ENCODE data around the gene SLC12A4. TPM values are rescaled to one million over a fixed set of nuclear protein-coding genes. Genes with fewer than 3 reads are reported as not detected.
A peak's percentile ranks its signal among the peaks of the same experiment; 100 is the strongest.
"Not testable (repeated sequence)": the region's sequence is repeated elsewhere in the genome, so short reads cannot be mapped to it uniquely, and the experiment has no call there.

SLC12A4 gene
- 100 to 1,000 TPM in 2 of 4 donors, 10 to 100 TPM in 2; 82.0 to 127 (median 101) TPM for total RNA-seq

- DNase-seq (ENCODE audit: low spot score in 2 of 2): peak; percentile 65 to 75
- peak within 1 kb of the TSS; percentile 89 to 99 (median 96) for H3K27ac ChIP-seq
- peak within 1 kb of the TSS; percentile 80 to 100 (median 92) for H3K4me3 ChIP-seq
- no peaks in the 10 kb centered on the region for H3K36me3 ChIP-seq
- TF ChIP-seq POLR2A (IDR thresholded peaks at IDR 0.05) (peak; percentile 79 to 96), CTCF (IDR thresholded peaks at IDR 0.05) (peak in 2 of 5 experiments; percentile 28 to 39), EP300 (IDR thresholded peaks at IDR 0.05) (peak in 1 of 2 donors; percentile 85)
- H3K4me1 ChIP-seq: peaks cover 0 to 44% (median 35%) of the 10 kb centered on the region in 4 donors
- H3K9me3 ChIP-seq: no peaks in the 10 kb centered on the region
- no peaks in the 10 kb centered on the region for H3K27me3 ChIP-seq
- WGBS, 2 donors: 1 to 4% methylated on average over 33 to 44 of the region's 78 CpGs
Measured at GRCh38 chr16:67968400-67969253, at the start of gene SLC12A4. TSS of gene SLC12A4 (minus strand) at chr16:67968637. CDS start at chr16:67968553, 84 bp downstream.

GRCh38 chr16:68015681-68016080, 47.2 kb upstream of the SLC12A4 start, which contains the start of gene DPEP2NB:
TSS of gene DPEP2NB (minus strand) at chr16:68015911. CDS start at chr16:68015770, 141 bp downstream.
- TF ChIP-seq CTCF (IDR thresholded peaks at IDR 0.05): no peak
- TF ChIP-seq POLR2A (IDR thresholded peaks at IDR 0.05): no peak
- Histone ChIP-seq H3K9me3 (no peaks in the 10 kb centered on the region), H3K27ac (no peak within 1 kb of the TSS), H3K4me3 (no peak within 1 kb of the TSS), H3K4me1 (no peaks in the 10 kb centered on the region), H3K27me3 (no peaks in the 10 kb centered on the region), H3K36me3 (no peaks in the 10 kb centered on the region)
- no peak for DNase-seq (ENCODE audit: low spot score in 2 of 2)
- WGBS, 2 donors: 85 to 90% methylated on average over 5 of the region's 5 CpGs

- 69 to 86% methylated on average over 1 of the region's 1 CpG for WGBS, 2 donors
- TF ChIP-seq POLR2A (IDR thresholded peaks at IDR 0.05): no peak
- TF ChIP-seq EP300 (IDR thresholded peaks at IDR 0.05): peak in 1 of 2 donors; percentile 37
Measured at GRCh38 chr16:68013440-68013839, 45.0 kb upstream of the SLC12A4 start.

GRCh38 chr16:68009872-68010271, 41.4 kb upstream of the SLC12A4 start:
- not testable (repeated sequence) for H3K9me3 ChIP-seq; H3K4me3 ChIP-seq; H3K4me1 ChIP-seq; H3K36me3 ChIP-seq; DNase-seq (ENCODE audit: low spot score in 2 of 2); H3K27me3 ChIP-seq; H3K27ac ChIP-seq
- 85 to 89% methylated on average over 4 of the region's 4 CpGs for WGBS, 2 donors

More at GRCh38 chr16:68013440-68013839, 45.0 kb upstream of the SLC12A4 start:
- H3K9me3 ChIP-seq: no peaks in the 10 kb centered on the region
- H3K27me3 ChIP-seq: no peaks in the 10 kb centered on the region
- no peak overlapping the region for H3K27ac ChIP-seq
- H3K4me1 ChIP-seq: no peaks in the 10 kb centered on the region
- no peak overlapping the region for H3K4me3 ChIP-seq
- H3K36me3 ChIP-seq: no peaks in the 10 kb centered on the region
- DNase-seq (ENCODE audit: low spot score in 2 of 2): no peak

GRCh38 chr16:68009157-68009735, 40.8 kb upstream of the SLC12A4 start:
- no peak overlapping the region for H3K4me3 ChIP-seq
- 56 to 61% methylated on average over 9 of the region's 9 CpGs for WGBS, 2 donors
- DNase-seq (ENCODE audit: low spot score in 2 of 2): no peak

More at GRCh38 chr16:68009157-68009735, 40.8 kb upstream of the SLC12A4 start:
- H3K27me3 ChIP-seq: no peaks in the 10 kb centered on the region
- peaks cover 0 to 10% (median 0%) of the 10 kb centered on the region in 4 donors for H3K4me1 ChIP-seq
- no peak overlapping the region for H3K27ac ChIP-seq
- TF ChIP-seq EP300 (IDR thresholded peaks at IDR 0.05) (no peak), POLR2A (IDR thresholded peaks at IDR 0.05) (no peak), CTCF (IDR thresholded peaks at IDR 0.05) (no peak)
- no peaks in the 10 kb centered on the region for H3K36me3 ChIP-seq
- H3K9me3 ChIP-seq: no peaks in the 10 kb centered on the region

Data from tibial nerve (tissue), 4 donors.